NCI-H146 treated with DMSO at 0.1 percent for 48 hours (cell line): ENCODE data around the gene TSGA10.

Source experiments
- DNase-seq: peaks from one replicate; lab custom pipeline; 2025; ENCODE audit not compliant: unreplicated experiment; lab: John Stamatoyannopoulos, UW

TSGA10 gene

GRCh38 chr2:98948956-98949739 is 205.6 kb downstream of the TSGA10 start:
- no peak for DNase-seq

DNA sequence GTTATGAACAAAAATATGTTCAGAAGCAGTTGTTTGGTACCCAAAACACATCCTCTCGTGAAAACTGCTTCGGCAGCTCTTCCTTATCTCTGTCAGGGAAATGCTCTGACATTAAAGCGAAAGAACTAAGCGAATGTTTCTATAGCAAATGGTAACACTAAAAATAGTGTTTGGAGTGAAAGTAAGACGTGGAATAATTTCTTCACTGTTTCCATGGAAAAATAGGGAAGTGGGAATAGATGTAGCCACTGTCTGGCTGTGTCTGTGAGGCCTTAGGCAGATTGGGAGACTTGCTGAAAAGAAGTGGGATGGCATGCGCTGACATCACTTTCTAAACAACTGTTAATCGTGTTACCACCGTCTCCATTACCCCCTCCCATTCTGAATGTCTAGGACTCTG is 207.2 kb downstream of the TSGA10 start:
- no peak for DNase-seq
